Thyroid gland (tissue), 4 donors: Measurements from ENCODE around the gene VEPH1. TPM values are rescaled to one million over a fixed set of nuclear protein-coding genes. Genes with fewer than 3 reads are reported as not detected.
"Not testable (repeated sequence)": the region's sequence is repeated elsewhere in the genome, so short reads cannot be mapped to it uniquely, and the experiment has no call there.

Experiments
- DNase-seq, 2 donors: peaks; one replicate each; pipeline ENCODE4 v3.0.0-alpha.2; 2019
- H3K27ac ChIP-seq, 3 donors: fragments of 200-600 bp; sonication (generic); 1 replicate in 2 of 3; 2 replicates in 1 of 3; pipeline ENCODE4 v1.5.1; 2016 to 2019; ENCODE audit warnings: mild to moderate bottlenecking in 1 of 3, moderate library complexity in 1 of 3
- H3K27me3 ChIP-seq: fragments of 200-600 bp; sonication (generic); one replicate; pipeline ENCODE4 v1.5.1; 2019
- H3K36me3 ChIP-seq, 2 donors: fragments of 200-600 bp; sonication (generic); one replicate each; pipeline ENCODE4 v1.5.1; 2016 to 2019
- H3K4me1 ChIP-seq, 2 donors: fragments of 200-600 bp; sonication (generic); one replicate each; pipeline ENCODE4 v1.5.1; 2017 to 2019
- H3K4me3 ChIP-seq, 3 donors: fragments of 200-600 bp; sonication (generic); replicated peaks in 1 of 3; 1 replicate in 2 of 3; 2 replicates in 1 of 3; pipeline ENCODE4 v1.5.1; 2016; ENCODE audit warnings: mild to moderate bottlenecking in 1 of 3
- H3K9me3 ChIP-seq: fragments of 200-600 bp; sonication (generic); one replicate; pipeline ENCODE4 v1.5.1; 2017
- CTCF ChIP-seq, 6 experiments: fragments of 200-600 bp in 3 of 6; fragments of 450-650 bp in 3 of 6; sonication (generic) in 3 of 6; IDR thresholded peaks; one replicate each; pipeline ENCODE4 v1.5.1; 2016 to 2019; ENCODE audit warnings: antibody characterized with exemption in 6 of 6, mild to moderate bottlenecking in 2 of 6, inconsistent platforms in 1 of 6, moderate library complexity in 1 of 6
- POLR2A ChIP-seq, 2 donors: fragments of 450-650 bp; IDR thresholded peaks; one replicate each; pipeline ENCODE4 v1.6.1; 2017; ENCODE audit warnings: antibody characterized with exemption in 2 of 2, mild to moderate bottlenecking in 2 of 2, moderate library complexity in 1 of 2
- WGBS, 2 donors: methylation state at CpG; one replicate each; pipeline ENCODE4 v1.1.5; 2017; 5-methylcytosine and 5-hydroxymethylcytosine counted together
- intact Hi-C: fragments of 100-400 bp; cut with DNase I; formaldehyde crosslinking; loops from one replicate; pipeline ENCODE4 v1.15.1; 2023
- total RNA-seq, 4 donors: library from RNA; depleted of rRNA; stranded (reverse); fragments of >200 nt; gene quantifications; one replicate each; pipeline ENCODE4 v1.2.3, GENCODE V29; 2016

VEPH1 gene
- total RNA-seq, 4 donors from 2014 or later, result 1.7 to 12.0 (median 5.0) TPM

- Histone ChIP-seq H3K27ac (no peak overlapping the region), H3K36me3 (no peaks in the 10 kb centered on the region), H3K27me3 (no peaks in the 10 kb centered on the region), H3K4me3 (no peak overlapping the region), H3K9me3 (no peaks in the 10 kb centered on the region), H3K4me1 (no peaks in the 10 kb centered on the region)
- intact Hi-C loops, result no loop called here
- WGBS, 2 donors, result 80 to 97% methylated on average over 3 of the region's 3 CpGs
- no peak for TF ChIP-seq POLR2A (IDR thresholded peaks at IDR 0.05)
- no peak for TF ChIP-seq CTCF (IDR thresholded peaks at IDR 0.05)
- DNase-seq, result no peak
Measured at GRCh38 chr3:157327837-157328236, 175.4 kb downstream of the VEPH1 start.

- H3K9me3 ChIP-seq, result no peaks in the 10 kb centered on the region
- intact Hi-C loops, result no loop called here
- no peak for TF ChIP-seq CTCF (IDR thresholded peaks at IDR 0.05)
- no peak for TF ChIP-seq POLR2A (IDR thresholded peaks at IDR 0.05)
- WGBS, 2 donors, result 72 to 92% methylated on average over 1 of the region's 1 CpG
- DNase-seq, result no peak
- H3K27ac ChIP-seq, result no peak overlapping the region
- no peaks in the 10 kb centered on the region for H3K36me3 ChIP-seq
- H3K4me1 ChIP-seq, result no peaks in the 10 kb centered on the region
- H3K27me3 ChIP-seq, result no peaks in the 10 kb centered on the region
- no peak overlapping the region for H3K4me3 ChIP-seq
Measured at GRCh38 chr3:157327018-157327417, 176.2 kb downstream of the VEPH1 start.

- H3K9me3 ChIP-seq, H3K4me3 ChIP-seq, H3K4me1 ChIP-seq, H3K27ac ChIP-seq, H3K36me3 ChIP-seq, intact Hi-C loops, DNase-seq, H3K27me3 ChIP-seq: not testable (repeated sequence)
- 87 to 88% methylated on average over 1 of the region's 1 CpG for WGBS, 2 donors
Measured at GRCh38 chr3:157324869-157325268, 178.3 kb downstream of the VEPH1 start.

- no peaks in the 10 kb centered on the region for H3K27me3 ChIP-seq
- H3K4me3 ChIP-seq, result no peak overlapping the region
- intact Hi-C loops, result no loop called here
- H3K9me3 ChIP-seq, result no peaks in the 10 kb centered on the region
- H3K27ac ChIP-seq, result no peak overlapping the region
- TF ChIP-seq CTCF (IDR thresholded peaks at IDR 0.05) (no peak), POLR2A (IDR thresholded peaks at IDR 0.05) (no peak)
- H3K36me3 ChIP-seq, result no peaks in the 10 kb centered on the region
- H3K4me1 ChIP-seq, result no peaks in the 10 kb centered on the region
- DNase-seq, result no peak
- WGBS, 2 donors, result 89 to 90% methylated on average over 2 of the region's 2 CpGs
Measured at GRCh38 chr3:157323360-157323759, 179.9 kb downstream of the VEPH1 start.

GRCh38 chr3:157319672-157320071 lies 183.5 kb downstream of the VEPH1 start:
- DNase-seq, result no peak
- H3K4me1 ChIP-seq, result no peaks in the 10 kb centered on the region
- H3K9me3 ChIP-seq, result no peaks in the 10 kb centered on the region
- no peaks in the 10 kb centered on the region for H3K36me3 ChIP-seq
- intact Hi-C loops, result no loop called here
- no peak overlapping the region for H3K4me3 ChIP-seq
- TF ChIP-seq CTCF (IDR thresholded peaks at IDR 0.05), result no peak
- no peak for TF ChIP-seq POLR2A (IDR thresholded peaks at IDR 0.05)
- H3K27me3 ChIP-seq, result no peaks in the 10 kb centered on the region
- H3K27ac ChIP-seq, result no peak overlapping the region
